ENCODE data around the gene C22orf39. TPM values are rescaled to one million over a fixed set of nuclear protein-coding genes. Genes with fewer than 3 reads are reported as not detected.

The C22orf39 gene
- total RNA-seq, 2 donors from 2014 or later: 21.6 to 21.8 TPM

GRCh38 chr22:19419086-19419463 lies 28.4 kb downstream of the C22orf39 start:
- no peak for DNase-seq
- TF ChIP-seq, protein P1, sequence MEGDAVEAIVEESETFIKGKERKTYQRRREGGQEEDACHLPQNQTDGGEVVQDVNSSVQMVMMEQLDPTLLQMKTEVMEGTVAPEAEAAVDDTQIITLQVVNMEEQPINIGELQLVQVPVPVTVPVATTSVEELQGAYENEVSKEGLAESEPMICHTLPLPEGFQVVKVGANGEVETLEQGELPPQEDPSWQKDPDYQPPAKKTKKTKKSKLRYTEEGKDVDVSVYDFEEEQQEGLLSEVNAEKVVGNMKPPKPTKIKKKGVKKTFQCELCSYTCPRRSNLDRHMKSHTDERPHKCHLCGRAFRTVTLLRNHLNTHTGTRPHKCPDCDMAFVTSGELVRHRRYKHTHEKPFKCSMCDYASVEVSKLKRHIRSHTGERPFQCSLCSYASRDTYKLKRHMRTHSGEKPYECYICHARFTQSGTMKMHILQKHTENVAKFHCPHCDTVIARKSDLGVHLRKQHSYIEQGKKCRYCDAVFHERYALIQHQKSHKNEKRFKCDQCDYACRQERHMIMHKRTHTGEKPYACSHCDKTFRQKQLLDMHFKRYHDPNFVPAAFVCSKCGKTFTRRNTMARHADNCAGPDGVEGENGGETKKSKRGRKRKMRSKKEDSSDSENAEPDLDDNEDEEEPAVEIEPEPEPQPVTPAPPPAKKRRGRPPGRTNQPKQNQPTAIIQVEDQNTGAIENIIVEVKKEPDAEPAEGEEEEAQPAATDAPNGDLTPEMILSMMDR (IDR thresholded peaks at IDR 0.05): no peak
- intact Hi-C loops (cut with DNase I): no loop called here
- H3K36me3 ChIP-seq: no peaks in the 10 kb centered on the region
- H3K9ac ChIP-seq (ENCODE audit: low read depth in 2 of 2, low read length in 2 of 2): no peak overlapping the region
- no peaks in the 10 kb centered on the region for H3K27me3 ChIP-seq
- no peaks in the 10 kb centered on the region for H3K4me1 ChIP-seq
- no peak overlapping the region for H3K4me3 ChIP-seq
- H3K27ac ChIP-seq: no peak overlapping the region
- no peaks in the 10 kb centered on the region for H3K9me3 ChIP-seq

GRCh38 chr22:19412923-19413322 lies 34.6 kb downstream of the C22orf39 start:
- H3K27me3 ChIP-seq: no peaks in the 10 kb centered on the region
- TF ChIP-seq, protein P1 (IDR thresholded peaks at IDR 0.05): no peak

DNA sequence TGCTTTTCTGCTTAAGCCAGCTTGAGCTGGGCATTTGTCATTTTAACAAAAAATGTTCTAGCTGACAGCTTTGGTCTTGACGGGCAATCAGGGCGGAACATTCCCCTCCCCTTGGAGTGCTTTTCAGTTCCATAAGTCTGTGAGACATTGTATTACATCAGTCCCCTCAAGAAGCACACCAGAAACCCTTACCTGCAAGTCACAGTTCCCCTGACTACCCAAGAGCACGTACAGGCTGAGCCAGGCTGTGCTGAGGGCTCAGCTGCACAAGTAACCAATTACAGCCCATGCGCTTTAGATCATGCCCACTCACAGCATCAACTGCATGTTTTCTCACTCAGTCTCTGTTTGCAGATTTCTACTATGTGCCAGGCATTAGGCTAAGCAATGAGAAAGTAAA lies 35.0 kb downstream of the C22orf39 start:
- no peaks in the 10 kb centered on the region for H3K9me3 ChIP-seq
- H3K4me1 ChIP-seq: no peaks in the 10 kb centered on the region
- no peak overlapping the region for H3K9ac ChIP-seq (ENCODE audit: low read depth in 2 of 2, low read length in 2 of 2)
- TF ChIP-seq, protein P1 (IDR thresholded peaks at IDR 0.05): no peak
- no peak overlapping the region for H3K27ac ChIP-seq
- DNase-seq: no peak
- intact Hi-C loops (cut with DNase I): no loop called here
- no peaks in the 10 kb centered on the region for H3K27me3 ChIP-seq
- H3K36me3 ChIP-seq: no peaks in the 10 kb centered on the region
- no peak overlapping the region for H3K4me3 ChIP-seq

More at GRCh38 chr22:19412923-19413322, 34.6 kb downstream of the C22orf39 start:
- H3K4me3 ChIP-seq: no peak overlapping the region
- intact Hi-C loops (cut with DNase I): no loop called here
- no peak overlapping the region for H3K27ac ChIP-seq
- no peaks in the 10 kb centered on the region for H3K4me1 ChIP-seq
- H3K9ac ChIP-seq (ENCODE audit: low read depth in 2 of 2, low read length in 2 of 2): no peak overlapping the region
- H3K36me3 ChIP-seq: no peaks in the 10 kb centered on the region
- DNase-seq: no peak
- H3K9me3 ChIP-seq: no peaks in the 10 kb centered on the region

GRCh38 chr22:19411690-19412045 lies 35.8 kb downstream of the C22orf39 start:
- H3K9ac ChIP-seq (ENCODE audit: low read depth in 2 of 2, low read length in 2 of 2): no peak overlapping the region
- H3K27ac ChIP-seq: no peak overlapping the region
- no peak for DNase-seq
- no peaks in the 10 kb centered on the region for H3K4me1 ChIP-seq
- TF ChIP-seq, protein P1 (IDR thresholded peaks at IDR 0.05): no peak
- H3K9me3 ChIP-seq: no peaks in the 10 kb centered on the region
- no peaks in the 10 kb centered on the region for H3K27me3 ChIP-seq
- no peak overlapping the region for H3K4me3 ChIP-seq
- no peaks in the 10 kb centered on the region for H3K36me3 ChIP-seq
- intact Hi-C loops (cut with DNase I): no loop called here

DNA sequence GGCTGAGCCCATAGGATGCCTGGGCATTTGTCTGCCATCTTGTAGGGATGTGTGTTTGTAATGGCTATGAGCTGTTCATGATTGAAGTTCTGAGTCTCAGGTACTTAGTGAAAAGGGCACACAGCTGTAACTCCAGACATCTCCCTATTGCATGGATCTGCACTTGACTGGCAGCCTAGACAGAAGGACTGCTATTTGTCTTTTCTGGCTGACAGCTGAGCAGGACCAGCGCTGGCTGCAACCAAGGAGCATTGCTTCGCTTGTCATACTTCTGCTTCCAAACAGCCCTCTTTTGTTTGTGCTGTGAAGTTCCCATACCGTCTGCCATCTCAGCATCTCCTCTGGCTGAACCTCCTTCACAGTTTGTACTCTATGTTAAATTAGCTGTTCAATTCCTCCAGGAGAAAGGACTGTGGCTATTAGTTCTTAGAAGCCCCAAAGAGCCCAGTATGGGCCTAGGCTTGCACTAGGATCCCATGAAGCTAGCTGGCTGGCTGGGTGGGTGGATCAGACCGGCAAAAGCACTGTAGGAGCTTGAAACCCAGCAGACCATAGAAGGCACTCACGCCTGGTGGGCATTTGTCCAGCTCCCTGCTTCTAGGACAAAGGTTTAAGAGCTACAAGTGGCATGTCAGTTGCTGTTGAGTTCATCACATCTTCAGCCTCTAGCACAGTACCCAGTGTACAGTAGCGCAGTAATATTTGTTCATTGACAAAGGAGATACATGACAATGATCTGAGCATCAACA lies 36.4 kb downstream of the C22orf39 start:
- no peaks in the 10 kb centered on the region for H3K36me3 ChIP-seq
- no peak overlapping the region for H3K27ac ChIP-seq
- no peak overlapping the region for H3K9ac ChIP-seq (ENCODE audit: low read depth in 2 of 2, low read length in 2 of 2)
- no peaks in the 10 kb centered on the region for H3K27me3 ChIP-seq
- no peaks in the 10 kb centered on the region for H3K9me3 ChIP-seq
- H3K4me3 ChIP-seq: no peak overlapping the region
- DNase-seq: no peak
- no peaks in the 10 kb centered on the region for H3K4me1 ChIP-seq
- TF ChIP-seq, protein P1 (IDR thresholded peaks at IDR 0.05): no peak
- intact Hi-C loops (cut with DNase I): no loop called here
